Hair follicle dermal papilla cell (primary cell): ENCODE measurements around the gene UGT2B10. TPM values are rescaled to one million over a fixed set of nuclear protein-coding genes. Genes with fewer than 3 reads are reported as not detected.

ENCODE experiments used
- small RNA-seq: library from RNA; depleted of rRNA; stranded (forward); fragments of <200 nt; gene quantifications from one replicate; pipeline ENCODE3, GENCODE V24; 2012
- total RNA-seq: library from RNA; depleted of rRNA; stranded (reverse); fragments of >200 nt; gene quantifications from 2 replicates; pipeline ENCODE4 v1.2.3, GENCODE V29; 2012

UGT2B10 gene
- total RNA-seq: not detected in 2 replicates

GRCh38 chr4:68815617-68816409 lies at the start of gene UGT2B10:
UGT2B10 (plus strand) TSS chr4:68815994; CDS start chr4:68816020, 26 bp downstream.

Small RNA genes lying within 50 kb of the gene (small RNA-seq; reads per million reads assigned to genes)
- not detected for gene AC021146.4
- not detected for gene AC021146.9

Other genes with a start within 250 kb of the UGT2B10 start
- not detected in 2 replicates for gene UGT2B17, start 239.7 kb upstream of the UGT2B10 start, total RNA-seq
- gene UGT2B15, start 145.3 kb upstream of the UGT2B10 start, total RNA-seq: not detected in 2 replicates
- not detected in 2 replicates for gene UGT2A3, start 135.8 kb downstream of the UGT2B10 start, total RNA-seq